MM.1S (cell line): ENCODE measurements around the gene C2CD2L.

Experiments used
- EZH2 ChIP-seq: fragments of 300-600 bp; sonication (generic); optimal IDR thresholded peaks from 2 replicates; pipeline ENCODE3; 2017; ENCODE audit warnings: low read depth, mild to moderate bottlenecking, antibody characterized with exemption, low read length, mixed read lengths
- TF ChIP-seq, protein P1 (sequence below): fragments of 300-600 bp; sonication (generic); IDR thresholded peaks from 2 replicates; pipeline ENCODE4 v1.5.1; 2016; ENCODE audit warnings: antibody characterized with exemption, low read length, mixed read lengths

DNA sequence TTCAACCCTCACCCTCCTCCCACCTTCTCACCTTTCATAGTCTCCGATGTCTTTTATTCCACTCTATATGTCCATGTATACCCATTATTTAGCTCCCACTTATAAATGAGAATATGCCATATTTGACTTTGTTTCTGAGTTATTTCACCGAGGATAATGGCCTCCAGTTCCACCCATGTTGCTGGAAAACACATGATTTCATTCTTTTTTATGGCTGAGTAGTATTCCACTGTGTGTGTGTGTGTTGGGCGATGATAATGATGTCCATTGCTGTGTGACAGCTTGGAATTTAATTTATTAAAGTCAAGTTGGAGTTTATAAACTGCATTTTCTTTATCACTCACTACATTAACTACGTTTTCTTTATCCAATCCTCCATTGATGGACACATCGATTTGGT lies 11.1 kb downstream of the C2CD2L start:
- TF ChIP-seq, protein P1, sequence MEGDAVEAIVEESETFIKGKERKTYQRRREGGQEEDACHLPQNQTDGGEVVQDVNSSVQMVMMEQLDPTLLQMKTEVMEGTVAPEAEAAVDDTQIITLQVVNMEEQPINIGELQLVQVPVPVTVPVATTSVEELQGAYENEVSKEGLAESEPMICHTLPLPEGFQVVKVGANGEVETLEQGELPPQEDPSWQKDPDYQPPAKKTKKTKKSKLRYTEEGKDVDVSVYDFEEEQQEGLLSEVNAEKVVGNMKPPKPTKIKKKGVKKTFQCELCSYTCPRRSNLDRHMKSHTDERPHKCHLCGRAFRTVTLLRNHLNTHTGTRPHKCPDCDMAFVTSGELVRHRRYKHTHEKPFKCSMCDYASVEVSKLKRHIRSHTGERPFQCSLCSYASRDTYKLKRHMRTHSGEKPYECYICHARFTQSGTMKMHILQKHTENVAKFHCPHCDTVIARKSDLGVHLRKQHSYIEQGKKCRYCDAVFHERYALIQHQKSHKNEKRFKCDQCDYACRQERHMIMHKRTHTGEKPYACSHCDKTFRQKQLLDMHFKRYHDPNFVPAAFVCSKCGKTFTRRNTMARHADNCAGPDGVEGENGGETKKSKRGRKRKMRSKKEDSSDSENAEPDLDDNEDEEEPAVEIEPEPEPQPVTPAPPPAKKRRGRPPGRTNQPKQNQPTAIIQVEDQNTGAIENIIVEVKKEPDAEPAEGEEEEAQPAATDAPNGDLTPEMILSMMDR, result no peak
- TF ChIP-seq EZH2, result no peak
